AG04450 (cell line): ENCODE data around the gene KAT7. TPM values are rescaled to one million over a fixed set of nuclear protein-coding genes. Genes with fewer than 3 reads are reported as not detected.

Experiments
- CTCF ChIA-PET: fragments of 300-600, 350-600 bp; formaldehyde crosslinking; extraction: SDS; loops from one replicate; lab custom pipeline; 2022; ENCODE audit warnings: antibody characterized with exemption, inconsistent platforms; lab: Charles Lee
- POLR2A ChIA-PET: fragments of 350-600 bp; formaldehyde crosslinking; extraction: SDS; loops from one replicate; lab custom pipeline; 2021; ENCODE audit warnings: antibody characterized with exemption, inconsistent platforms; lab: Yijun Ruan, JAX
- DNase-seq: peaks from one replicate; pipeline ENCODE4 v3.0.0-alpha.2; 2011; ENCODE audit warnings: low read depth, low spot score
- H3K27ac ChIP-seq: one replicate; pipeline ENCODE4 v1.5.1; 2012; ENCODE audit warnings: low read depth, low read length, control low read depth
- H3K27me3 ChIP-seq: one replicate; pipeline ENCODE4 v1.6.0; 2012; ENCODE audit warnings: low read length; ENCODE audit not compliant: control insufficient read depth, insufficient read depth
- H3K4me3 ChIP-seq: 2 replicates; pipeline ENCODE4 v1.5.1; 2011; ENCODE audit warnings: mild to moderate bottlenecking, low read depth, low read length, control low read depth
- H3K9me3 ChIP-seq: 2 replicates; pipeline ENCODE4 v1.5.1; 2012; ENCODE audit warnings: low read length; ENCODE audit not compliant: control insufficient read depth, insufficient read depth
- polyA plus RNA-seq: library from polyadenylated mRNA; depleted of rRNA; stranded (reverse); fragments of >200 nt; gene quantifications from 2 replicates; pipeline ENCODE4 v1.2.3, GENCODE V29; 2011
- TF ChIP-seq, protein P1 (sequence below): IDR thresholded peaks from 2 replicates; pipeline ENCODE4 v1.5.1; 2011; ENCODE audit warnings: low read depth, low read length, control low read depth, inconsistent platforms

The KAT7 gene
- polyA plus RNA-seq, 1 experiment: 27.0 TPM

- Histone ChIP-seq H3K27ac (no peak overlapping the region), H3K27me3 (peaks cover 46% of the 10 kb centered on the region), H3K9me3 (no peaks in the 10 kb centered on the region), H3K4me3 (no peak overlapping the region)
- ChIA-PET CTCF (interaction anchor here (2.7 kb wide), 1 partner anchor 124 kb away, joined by 11 read pairs; no protein-coding TSS in a partner anchor), POLR2A (interaction anchor here (0.6 kb wide), 1 partner anchor 197 kb away, joined by 4 read pairs; no protein-coding TSS in a partner anchor)
- TF ChIP-seq, protein P1, sequence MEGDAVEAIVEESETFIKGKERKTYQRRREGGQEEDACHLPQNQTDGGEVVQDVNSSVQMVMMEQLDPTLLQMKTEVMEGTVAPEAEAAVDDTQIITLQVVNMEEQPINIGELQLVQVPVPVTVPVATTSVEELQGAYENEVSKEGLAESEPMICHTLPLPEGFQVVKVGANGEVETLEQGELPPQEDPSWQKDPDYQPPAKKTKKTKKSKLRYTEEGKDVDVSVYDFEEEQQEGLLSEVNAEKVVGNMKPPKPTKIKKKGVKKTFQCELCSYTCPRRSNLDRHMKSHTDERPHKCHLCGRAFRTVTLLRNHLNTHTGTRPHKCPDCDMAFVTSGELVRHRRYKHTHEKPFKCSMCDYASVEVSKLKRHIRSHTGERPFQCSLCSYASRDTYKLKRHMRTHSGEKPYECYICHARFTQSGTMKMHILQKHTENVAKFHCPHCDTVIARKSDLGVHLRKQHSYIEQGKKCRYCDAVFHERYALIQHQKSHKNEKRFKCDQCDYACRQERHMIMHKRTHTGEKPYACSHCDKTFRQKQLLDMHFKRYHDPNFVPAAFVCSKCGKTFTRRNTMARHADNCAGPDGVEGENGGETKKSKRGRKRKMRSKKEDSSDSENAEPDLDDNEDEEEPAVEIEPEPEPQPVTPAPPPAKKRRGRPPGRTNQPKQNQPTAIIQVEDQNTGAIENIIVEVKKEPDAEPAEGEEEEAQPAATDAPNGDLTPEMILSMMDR: no peak
- DNase-seq: no peak
Observed at GRCh38 chr17:49873926-49874325, 85.4 kb downstream of the KAT7 start.

GRCh38 chr17:49874911-49875310, 86.4 kb downstream of the KAT7 start:
- TF ChIP-seq, protein P1: no peak
- ChIA-PET CTCF (interaction anchor here (1.0 to 2.7 kb wide), 2 partner anchors 14 to 123 kb away, joined by 6 to 11 read pairs; no protein-coding TSS in a partner anchor), POLR2A (no interaction called here)
- DNase-seq: no peak
- Histone ChIP-seq H3K27me3 (peaks cover 46% of the 10 kb centered on the region), H3K9me3 (no peaks in the 10 kb centered on the region), H3K27ac (no peak overlapping the region), H3K4me3 (no peak overlapping the region)

DNA sequence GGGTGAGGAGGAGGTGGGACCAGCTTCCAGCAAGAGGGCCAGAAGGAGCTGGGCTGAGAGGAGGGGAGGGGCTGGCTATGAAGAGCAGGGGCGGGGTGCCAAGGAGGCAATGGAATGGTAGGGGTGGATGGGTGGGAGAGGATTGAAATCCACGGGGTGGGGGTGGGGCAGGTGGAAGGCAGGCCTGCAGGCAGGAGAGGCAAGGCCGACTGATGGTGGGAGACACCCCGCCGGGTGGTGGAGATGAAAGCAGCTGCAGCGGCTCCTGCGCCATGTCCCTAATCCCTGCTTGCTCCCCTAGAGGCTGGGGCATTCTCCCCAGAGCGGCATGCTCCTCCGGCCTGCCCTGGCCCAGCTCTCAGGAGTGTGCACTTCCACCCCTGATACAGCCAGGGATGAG, 87.2 kb downstream of the KAT7 start:
- TF ChIP-seq, protein P1: no peak

DNA sequence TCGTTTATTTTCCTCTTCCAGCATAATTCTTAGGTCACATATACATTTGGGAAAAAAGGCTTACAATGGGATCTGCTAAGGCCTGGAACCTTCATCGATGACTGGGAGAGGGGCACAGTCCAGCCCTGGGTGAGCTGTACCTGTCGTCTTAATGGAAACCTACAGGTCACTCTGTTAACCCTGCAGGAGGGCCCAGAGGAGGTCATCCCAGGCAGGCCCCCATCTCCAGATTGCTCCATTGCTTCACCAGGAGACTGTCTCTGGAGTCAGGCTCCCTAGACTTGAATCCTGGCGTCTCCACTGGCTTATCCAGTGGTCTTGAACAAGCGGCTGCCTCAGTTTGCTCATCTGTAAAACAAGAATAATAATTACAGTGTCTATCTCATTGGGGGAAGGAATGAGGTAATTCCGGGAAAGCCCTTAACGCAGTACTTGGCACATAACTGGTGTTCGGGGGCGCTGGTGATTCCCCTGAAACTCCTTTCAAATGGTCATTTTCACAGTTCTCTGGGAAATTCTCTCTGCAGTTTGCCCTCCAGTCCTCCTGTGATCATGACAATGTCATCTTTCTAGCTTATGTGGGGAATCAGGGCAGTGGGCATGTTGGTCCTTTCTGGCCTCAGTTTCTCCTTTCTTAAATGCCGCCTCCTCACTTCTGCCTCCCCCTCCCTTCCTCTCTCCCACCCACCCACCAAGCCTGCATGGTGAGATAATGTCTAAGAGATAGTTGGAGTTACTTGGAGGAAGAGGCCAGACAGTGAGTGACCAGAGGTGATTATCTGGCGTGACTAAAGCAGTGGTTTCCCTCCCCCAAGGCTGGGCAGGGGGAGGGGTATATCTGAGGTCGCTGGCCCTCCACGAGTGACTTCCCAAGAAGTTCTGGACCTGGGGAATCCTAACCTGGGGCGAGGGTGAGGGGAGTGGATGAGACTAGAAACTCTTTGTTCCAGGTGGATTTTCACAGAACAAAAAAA, 90.7 kb downstream of the KAT7 start:
- no peak for DNase-seq
- Histone ChIP-seq H3K27ac (no peak overlapping the region), H3K27me3 (peaks cover 54% of the 10 kb centered on the region), H3K9me3 (no peaks in the 10 kb centered on the region; the same call in 1 of the 2 replicates), H3K4me3 (no peak overlapping the region)
- CTCF ChIA-PET: interaction anchor here (1.0 to 3.0 kb wide), 3 partner anchors 21 to 208 kb away, joined by 3 to 32 read pairs (median 4); no protein-coding TSS in a partner anchor
- TF ChIP-seq, protein P1: no peak
- POLR2A ChIA-PET: interaction anchor here (0.6 kb wide), 1 partner anchor 111 kb away, joined by 6 read pairs; no protein-coding TSS in a partner anchor

More for the DNA sequence above, 87.2 kb downstream of the KAT7 start:
- DNase-seq: no peak
- H3K27me3 ChIP-seq: peaks cover 44% of the 10 kb centered on the region
- H3K27ac ChIP-seq: no peak overlapping the region
- ChIA-PET CTCF (interaction anchor here (1.0 to 2.6 kb wide), 2 partner anchors 13 to 122 kb away, joined by 6 to 22 read pairs; no protein-coding TSS in a partner anchor), POLR2A (no interaction called here)
- no peak overlapping the region for H3K4me3 ChIP-seq
- no peaks in the 10 kb centered on the region for H3K9me3 ChIP-seq
